Measurements from ENCODE around the gene BST2.

DNA sequence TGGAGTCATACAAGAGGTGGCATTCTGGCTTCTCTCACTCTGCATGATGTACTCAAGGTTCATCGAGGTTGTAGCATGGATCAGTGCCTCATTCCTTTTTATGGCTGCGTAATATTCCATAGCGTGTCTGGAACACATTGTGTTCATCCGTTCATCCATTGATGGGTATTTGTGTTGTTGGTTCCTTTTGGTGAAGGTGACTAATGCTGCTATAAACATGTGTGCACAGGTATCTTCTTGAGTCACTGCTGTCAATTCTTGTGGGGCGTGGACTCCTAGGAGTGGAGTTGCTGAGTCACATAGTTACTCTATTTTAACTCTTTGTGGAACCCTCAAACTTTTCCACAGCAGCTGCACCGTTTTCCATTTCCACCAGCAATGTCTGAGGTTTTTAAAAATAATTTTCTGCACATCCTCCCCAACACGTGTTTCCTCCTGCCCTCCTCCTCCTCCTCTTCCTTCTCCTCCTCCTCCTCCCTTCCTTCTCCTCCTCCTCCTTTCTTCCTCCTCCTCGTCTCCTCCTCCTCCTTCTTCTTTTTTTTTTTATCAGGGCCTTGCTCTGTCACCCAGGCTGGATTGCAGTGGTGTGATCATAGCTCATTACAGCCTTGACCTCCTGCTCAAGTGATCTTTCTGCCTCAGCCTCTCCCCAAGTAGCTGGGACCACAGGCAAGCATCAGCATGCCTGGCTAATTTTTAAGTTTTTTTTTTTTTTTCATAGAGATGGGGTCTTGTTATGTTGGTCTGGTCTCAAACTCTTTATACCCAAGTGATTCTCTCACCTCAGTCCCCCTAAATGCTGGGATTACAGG, 45.0 kb upstream of the BST2 start:
- no peak for TF ChIP-seq ARNTL (CRISPR knock-in tag; IDR thresholded peaks at IDR 0.05; ENCODE audit: borderline replicate concordance, low read depth)
- TF ChIP-seq POU6F1 (CRISPR knock-in tag; IDR thresholded peaks at IDR 0.05; ENCODE audit: borderline replicate concordance, low read depth): no peak
- no peak for TF ChIP-seq TOX (CRISPR knock-in tag; IDR thresholded peaks at IDR 0.05; ENCODE audit: borderline replicate concordance)
- no peak for TF ChIP-seq RARB (CRISPR knock-in tag; IDR thresholded peaks at IDR 0.05)
- no peak for TF ChIP-seq ZNF8 (CRISPR knock-in tag; IDR thresholded peaks at IDR 0.05)
- TF ChIP-seq ZC3H10 (CRISPR knock-in tag; IDR thresholded peaks at IDR 0.05): no peak
- TF ChIP-seq OSR1 (CRISPR knock-in tag; IDR thresholded peaks at IDR 0.05): no peak
- no peak for TF ChIP-seq ZNF565 (CRISPR knock-in tag; conservative IDR thresholded peaks at IDR 0.05; ENCODE audit: low read depth)
- TF ChIP-seq ZFP3 (CRISPR knock-in tag; IDR thresholded peaks at IDR 0.05): no peak
- TF ChIP-seq, protein P1, sequence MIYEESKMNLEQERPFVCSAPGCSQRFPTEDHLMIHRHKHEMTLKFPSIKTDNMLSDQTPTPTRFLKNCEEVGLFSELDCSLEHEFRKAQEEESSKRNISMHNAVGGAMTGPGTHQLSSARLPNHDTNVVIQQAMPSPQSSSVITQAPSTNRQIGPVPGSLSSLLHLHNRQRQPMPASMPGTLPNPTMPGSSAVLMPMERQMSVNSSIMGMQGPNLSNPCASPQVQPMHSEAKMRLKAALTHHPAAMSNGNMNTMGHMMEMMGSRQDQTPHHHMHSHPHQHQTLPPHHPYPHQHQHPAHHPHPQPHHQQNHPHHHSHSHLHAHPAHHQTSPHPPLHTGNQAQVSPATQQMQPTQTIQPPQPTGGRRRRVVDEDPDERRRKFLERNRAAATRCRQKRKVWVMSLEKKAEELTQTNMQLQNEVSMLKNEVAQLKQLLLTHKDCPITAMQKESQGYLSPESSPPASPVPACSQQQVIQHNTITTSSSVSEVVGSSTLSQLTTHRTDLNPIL (CRISPR knock-in tag; IDR thresholded peaks at IDR 0.05; ENCODE audit: low read depth): no peak
- no peak for TF ChIP-seq CSRNP3 (CRISPR knock-in tag; IDR thresholded peaks at IDR 0.05)
- TF ChIP-seq ESRRG (CRISPR knock-in tag; IDR thresholded peaks at IDR 0.05): no peak

Measured in SK-N-SH treated with all-trans-retinoic acid at 6 μM for 48 hours (cell line).